Measurements from ENCODE around the gene KANSL1.

The KANSL1 gene

DNA sequence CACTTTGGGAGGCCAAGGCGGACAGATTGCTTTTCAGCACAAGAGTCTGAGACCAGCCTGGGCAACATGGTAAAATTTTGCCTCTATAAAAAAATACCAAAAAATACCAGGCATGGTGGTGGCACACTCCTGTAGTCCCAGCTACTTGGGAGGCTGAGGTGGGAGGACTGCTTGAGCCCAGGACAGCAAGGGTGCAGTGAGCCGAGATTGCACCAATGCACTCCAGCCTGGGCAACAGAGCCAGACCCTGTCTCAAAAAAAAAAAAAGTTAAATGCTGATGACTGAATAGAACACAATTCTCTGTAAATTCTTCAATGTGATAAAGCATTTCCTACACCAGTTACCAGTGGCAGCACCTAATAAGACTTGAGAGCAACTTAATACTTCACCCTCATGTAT lies 65.7 kb downstream of the KANSL1 start:
- DNase-seq (ENCODE audit: insufficient read length) = no peak
- no peak for TF ChIP-seq TAF1 (IDR thresholded peaks at IDR 0.05; ENCODE audit: borderline replicate concordance, low read depth, low read length)
- TF ChIP-seq POLR2A (IDR thresholded peaks at IDR 0.05; ENCODE audit: low read depth, low read length) = no peak
- no peak for TF ChIP-seq POLR2AphosphoS5 (IDR thresholded peaks at IDR 0.05; ENCODE audit: low read depth, low read length)
- FAIRE-seq = no peak

DNA sequence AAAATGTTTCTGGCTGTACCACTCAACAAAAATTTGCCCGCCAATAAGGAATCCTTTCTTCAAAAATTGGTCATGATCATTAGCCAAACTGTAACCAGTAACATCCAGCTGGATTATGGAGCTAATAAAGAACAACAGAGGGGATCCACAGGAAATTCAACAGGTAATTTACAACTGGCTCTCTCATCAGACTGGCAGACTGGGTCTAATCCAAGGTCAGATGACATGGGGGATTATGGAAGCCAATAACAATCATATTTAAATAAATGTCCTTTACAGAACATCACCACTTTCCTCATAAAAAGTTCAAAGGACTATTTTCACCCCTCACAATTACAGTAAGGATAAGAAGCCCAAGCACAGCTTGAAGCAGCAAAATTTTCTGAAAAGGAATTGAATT lies 66.4 kb downstream of the KANSL1 start:
- TF ChIP-seq POLR2A (IDR thresholded peaks at IDR 0.05; ENCODE audit: low read depth, low read length) (no peak), POLR2AphosphoS5 (IDR thresholded peaks at IDR 0.05; ENCODE audit: low read depth, low read length) (no peak), TAF1 (IDR thresholded peaks at IDR 0.05; ENCODE audit: borderline replicate concordance, low read depth, low read length) (no peak)
- no peak for FAIRE-seq
- DNase-seq (ENCODE audit: insufficient read length) = no peak

DNA sequence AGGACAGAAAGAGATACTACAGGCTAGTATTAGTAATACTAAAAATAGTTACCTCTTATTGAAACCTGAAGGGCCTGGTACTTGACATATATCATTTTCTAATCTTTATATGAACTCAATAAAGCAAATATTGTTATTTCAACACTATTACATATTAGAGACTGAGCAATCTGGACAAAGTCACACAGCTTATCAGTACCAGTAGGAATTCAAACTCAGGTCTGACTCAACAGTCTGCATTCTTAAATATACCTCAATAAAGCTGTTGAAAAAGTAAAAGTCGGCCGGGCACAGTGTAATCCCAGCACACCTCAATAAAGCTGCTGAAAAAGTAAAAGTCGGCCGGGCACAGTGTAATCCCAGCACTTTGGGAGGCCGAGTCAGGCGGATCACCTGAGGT lies 67.4 kb downstream of the KANSL1 start:
- DNase-seq (ENCODE audit: insufficient read length) (no peak), FAIRE-seq (no peak)

DNA sequence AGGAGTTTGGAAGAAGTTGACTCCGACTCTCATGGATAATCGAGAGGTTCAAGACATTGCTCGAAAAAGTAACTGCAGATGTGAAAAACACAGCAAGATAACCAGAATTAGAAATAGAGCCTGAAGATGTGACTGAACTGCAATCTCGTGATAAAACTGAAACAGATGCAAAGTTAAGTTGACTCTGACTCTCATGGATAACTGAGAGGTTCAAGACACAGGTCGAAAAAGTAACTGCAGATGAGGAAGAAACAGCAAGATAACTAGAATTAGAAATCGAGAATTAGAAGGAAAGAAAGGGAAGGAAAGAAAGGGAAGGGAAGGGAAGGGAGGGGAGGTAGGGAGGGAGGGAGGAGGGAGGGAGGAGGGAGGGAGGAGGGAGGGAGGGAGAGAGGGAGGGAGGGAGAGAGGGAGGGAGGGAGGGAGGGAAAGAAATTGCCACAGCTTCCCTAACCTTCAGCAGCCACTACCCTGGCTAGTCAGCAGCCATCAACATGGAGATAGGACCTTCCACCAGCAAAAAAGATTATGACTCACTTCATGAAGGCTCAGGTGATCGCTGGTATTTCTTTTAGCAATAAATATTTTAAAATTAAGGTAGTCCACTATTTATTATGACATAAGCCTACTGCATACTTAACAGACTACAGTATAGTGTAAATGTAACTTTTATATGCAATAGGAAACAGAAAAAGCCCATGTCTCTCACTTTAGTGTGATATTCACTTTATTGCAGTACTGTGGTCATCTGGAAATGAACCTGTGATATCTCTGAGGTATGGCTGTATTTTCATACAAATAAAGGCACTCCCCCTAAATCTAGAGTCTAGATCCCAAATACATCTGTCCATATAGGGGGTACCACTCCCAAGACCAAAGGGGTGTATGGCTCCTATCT lies 68.3 kb downstream of the KANSL1 start:
- DNase-seq (ENCODE audit: insufficient read length) (no peak), FAIRE-seq (no peak)
- no peak for TF ChIP-seq POLR2AphosphoS5 (IDR thresholded peaks at IDR 0.05; ENCODE audit: low read depth, low read length)
- TF ChIP-seq POLR2A (IDR thresholded peaks at IDR 0.05; ENCODE audit: low read depth, low read length) = no peak
- TF ChIP-seq TAF1 (IDR thresholded peaks at IDR 0.05; ENCODE audit: borderline replicate concordance, low read depth, low read length) = no peak

More for the DNA sequence above, 67.4 kb downstream of the KANSL1 start:
- TF ChIP-seq POLR2AphosphoS5 (IDR thresholded peaks at IDR 0.05; ENCODE audit: low read depth, low read length) = no peak

GRCh38 chr17:46123607-46124006 lies 69.6 kb downstream of the KANSL1 start:
- FAIRE-seq (no peak), DNase-seq (ENCODE audit: insufficient read length) (no peak)
- TF ChIP-seq TAF1 (IDR thresholded peaks at IDR 0.05; ENCODE audit: borderline replicate concordance, low read depth, low read length) = no peak
- no peak for TF ChIP-seq POLR2A (IDR thresholded peaks at IDR 0.05; ENCODE audit: low read depth, low read length)
- no peak for TF ChIP-seq POLR2AphosphoS5 (IDR thresholded peaks at IDR 0.05; ENCODE audit: low read depth, low read length)

- FAIRE-seq = peak; percentile 58
- no peak for TF ChIP-seq POLR2A (IDR thresholded peaks at IDR 0.05; ENCODE audit: low read depth, low read length)
- no peak for TF ChIP-seq POLR2AphosphoS5 (IDR thresholded peaks at IDR 0.05; ENCODE audit: low read depth, low read length)
- no peak for TF ChIP-seq TAF1 (IDR thresholded peaks at IDR 0.05; ENCODE audit: borderline replicate concordance, low read depth, low read length)
These were observed 70.8 kb downstream of the KANSL1 start for GRCh38 chr17:46122486-46122871.

DNA sequence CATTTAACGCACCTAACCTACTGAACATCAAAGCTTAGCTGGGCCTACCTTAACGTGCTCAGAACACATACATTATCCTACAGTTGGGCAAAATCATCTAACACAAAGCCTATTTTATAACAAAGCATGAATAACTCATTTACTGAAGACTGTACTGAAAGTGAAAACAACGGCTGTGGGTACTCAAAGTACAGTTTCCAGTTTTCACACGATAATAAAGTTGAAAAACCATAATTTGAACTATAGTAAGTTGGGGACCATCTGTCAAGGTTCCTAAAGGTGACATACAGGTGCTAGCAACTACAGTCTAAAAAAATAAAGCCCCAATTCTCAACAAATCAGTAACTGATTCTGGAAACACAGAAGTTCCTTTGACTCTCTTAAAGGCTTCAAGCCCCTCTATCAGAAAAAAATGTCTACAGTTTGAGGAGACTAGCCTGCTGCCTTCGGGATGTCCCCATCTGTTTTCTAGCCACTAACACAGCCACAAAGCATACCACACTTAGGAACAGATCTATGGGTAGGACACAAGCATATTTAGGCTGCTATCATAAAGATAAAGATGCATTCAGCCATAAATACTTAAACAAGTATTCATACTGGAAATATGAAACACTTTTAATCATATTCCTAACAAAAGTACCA lies 71.3 kb downstream of the KANSL1 start:
- peak; percentile 29 for DNase-seq (ENCODE audit: insufficient read length)
- TF ChIP-seq POLR2AphosphoS5 (IDR thresholded peaks at IDR 0.05; ENCODE audit: low read depth, low read length) (no peak), POLR2A (IDR thresholded peaks at IDR 0.05; ENCODE audit: low read depth, low read length) (no peak), TAF1 (IDR thresholded peaks at IDR 0.05; ENCODE audit: borderline replicate concordance, low read depth, low read length) (no peak)
- peak; percentile 81 for FAIRE-seq

More at GRCh38 chr17:46122486-46122871, 70.8 kb downstream of the KANSL1 start:
- DNase-seq (ENCODE audit: insufficient read length) = no peak

- DNase-seq (ENCODE audit: insufficient read length) = no peak
- TF ChIP-seq POLR2AphosphoS5 (IDR thresholded peaks at IDR 0.05; ENCODE audit: low read depth, low read length) (no peak), POLR2A (IDR thresholded peaks at IDR 0.05; ENCODE audit: low read depth, low read length) (no peak), TAF1 (IDR thresholded peaks at IDR 0.05; ENCODE audit: borderline replicate concordance, low read depth, low read length) (no peak)
- FAIRE-seq = peak; percentile 86
These were observed 72.0 kb downstream of the KANSL1 start for GRCh38 chr17:46121165-46121764.

DNA sequence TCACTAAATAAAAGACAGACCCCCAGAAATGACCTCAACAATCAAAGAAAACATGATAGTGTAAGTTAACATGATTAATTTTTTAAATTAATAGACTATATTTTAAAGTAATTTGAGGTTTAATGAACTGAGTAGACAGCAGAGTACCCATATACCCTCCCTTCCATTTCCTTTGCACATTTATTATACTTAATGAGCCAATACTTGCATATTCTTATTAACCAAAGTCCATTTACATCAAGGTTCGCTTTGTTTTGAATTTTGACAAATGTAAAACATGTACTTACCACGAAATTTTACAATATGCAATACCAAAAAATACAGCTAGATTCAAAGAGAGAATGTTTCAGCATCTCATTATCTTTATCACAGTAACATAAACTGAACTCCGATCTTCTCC lies 72.7 kb downstream of the KANSL1 start:
- DNase-seq (ENCODE audit: insufficient read length) (no peak), FAIRE-seq (peak; percentile 56)
- TF ChIP-seq TAF1 (IDR thresholded peaks at IDR 0.05; ENCODE audit: borderline replicate concordance, low read depth, low read length) = no peak
- no peak for TF ChIP-seq POLR2AphosphoS5 (IDR thresholded peaks at IDR 0.05; ENCODE audit: low read depth, low read length)
- no peak for TF ChIP-seq POLR2A (IDR thresholded peaks at IDR 0.05; ENCODE audit: low read depth, low read length)

- DNase-seq (ENCODE audit: insufficient read length) (no peak), FAIRE-seq (no peak)
- TF ChIP-seq POLR2AphosphoS5 (IDR thresholded peaks at IDR 0.05; ENCODE audit: low read depth, low read length) = no peak
- TF ChIP-seq TAF1 (IDR thresholded peaks at IDR 0.05; ENCODE audit: borderline replicate concordance, low read depth, low read length) = no peak
- TF ChIP-seq POLR2A (IDR thresholded peaks at IDR 0.05; ENCODE audit: low read depth, low read length) = no peak
These were observed 73.2 kb downstream of the KANSL1 start for GRCh38 chr17:46120078-46120477.

DNA sequence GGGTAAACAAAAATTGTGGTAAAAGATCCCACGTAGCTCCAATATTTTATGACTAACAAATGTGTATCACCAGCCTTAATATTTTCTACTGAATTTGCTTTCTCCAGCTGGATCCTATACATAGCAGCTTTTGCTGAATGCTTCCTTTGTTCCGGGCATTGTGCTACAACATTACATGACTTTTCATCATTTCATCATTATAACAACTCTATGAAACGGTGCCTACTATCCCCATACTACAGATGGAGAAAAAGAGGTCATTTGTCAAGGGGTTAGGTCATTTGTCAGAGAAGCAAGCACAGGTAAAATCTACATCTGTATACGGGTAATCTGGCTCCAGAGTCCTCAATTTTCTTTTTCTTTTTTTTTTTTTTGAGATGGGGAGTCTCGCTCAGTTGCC lies 74.3 kb downstream of the KANSL1 start:
- DNase-seq (ENCODE audit: insufficient read length) (no peak), FAIRE-seq (peak; percentile 57)
- TF ChIP-seq POLR2AphosphoS5 (IDR thresholded peaks at IDR 0.05; ENCODE audit: low read depth, low read length) (no peak), TAF1 (IDR thresholded peaks at IDR 0.05; ENCODE audit: borderline replicate concordance, low read depth, low read length) (no peak), POLR2A (IDR thresholded peaks at IDR 0.05; ENCODE audit: low read depth, low read length) (no peak)
